Uterus (tissue), 2 donors: ENCODE measurements around the gene ZNF423.

Experiments
- POLR2A ChIP-seq, 2 donors: fragments of 450-650 bp; IDR thresholded peaks; one replicate each; pipeline ENCODE4 v1.6.1; 2016; ENCODE audit warnings: antibody characterized with exemption in 2 of 2, mild to moderate bottlenecking in 1 of 2, moderate library complexity in 1 of 2
- TF ChIP-seq, protein P1 (sequence below), 4 experiments: fragments of 200-600 bp in 2 of 4; fragments of 450-650 bp in 2 of 4; sonication (generic) in 2 of 4; IDR thresholded peaks; one replicate each; pipeline ENCODE4 v1.5.1; 2016 to 2019; ENCODE audit warnings: antibody characterized with exemption in 4 of 4, mild to moderate bottlenecking in 2 of 4, moderate library complexity in 1 of 4

- TF ChIP-seq POLR2A (IDR thresholded peaks at IDR 0.05) = no peak
- TF ChIP-seq, protein P1, sequence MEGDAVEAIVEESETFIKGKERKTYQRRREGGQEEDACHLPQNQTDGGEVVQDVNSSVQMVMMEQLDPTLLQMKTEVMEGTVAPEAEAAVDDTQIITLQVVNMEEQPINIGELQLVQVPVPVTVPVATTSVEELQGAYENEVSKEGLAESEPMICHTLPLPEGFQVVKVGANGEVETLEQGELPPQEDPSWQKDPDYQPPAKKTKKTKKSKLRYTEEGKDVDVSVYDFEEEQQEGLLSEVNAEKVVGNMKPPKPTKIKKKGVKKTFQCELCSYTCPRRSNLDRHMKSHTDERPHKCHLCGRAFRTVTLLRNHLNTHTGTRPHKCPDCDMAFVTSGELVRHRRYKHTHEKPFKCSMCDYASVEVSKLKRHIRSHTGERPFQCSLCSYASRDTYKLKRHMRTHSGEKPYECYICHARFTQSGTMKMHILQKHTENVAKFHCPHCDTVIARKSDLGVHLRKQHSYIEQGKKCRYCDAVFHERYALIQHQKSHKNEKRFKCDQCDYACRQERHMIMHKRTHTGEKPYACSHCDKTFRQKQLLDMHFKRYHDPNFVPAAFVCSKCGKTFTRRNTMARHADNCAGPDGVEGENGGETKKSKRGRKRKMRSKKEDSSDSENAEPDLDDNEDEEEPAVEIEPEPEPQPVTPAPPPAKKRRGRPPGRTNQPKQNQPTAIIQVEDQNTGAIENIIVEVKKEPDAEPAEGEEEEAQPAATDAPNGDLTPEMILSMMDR (IDR thresholded peaks at IDR 0.05) = no peak
Observed at GRCh38 chr16:49454426-49455180, 401.3 kb downstream of the ZNF423 start.
